G401 (cell line): ENCODE results near the gene COX18. TPM values are rescaled to one million over a fixed set of nuclear protein-coding genes. Genes with fewer than 3 reads are reported as not detected.

Experiments used
- total RNA-seq: library from RNA; depleted of rRNA; stranded (reverse); fragments of >200 nt; shearing (Covaris generic); gene quantifications from 2 replicates; pipeline ENCODE4 v1.2.3, GENCODE V29; 2014; rRNA removed

COX18 gene
- total RNA-seq, 1 experiment from 2014 or later, result 46.5 TPM

Other genes with a start within 250 kb of the COX18 start
- 38.7 and 50.5 TPM in 2 replicates for gene ANKRD17, start 189.1 kb upstream of the COX18 start, total RNA-seq